Skeletal muscle cell (primary cell): ENCODE results near the gene HSPE1.
"Not testable (repeated sequence)": the region's sequence is repeated elsewhere in the genome, so short reads cannot be mapped to it uniquely, and the experiment has no call there.

Source experiments
- DNase-seq: peaks from one replicate; pipeline ENCODE4 v3.0.0-alpha.2; 2010; ENCODE audit warnings: low read depth
- H3K4me3 ChIP-seq: 2 replicates; pipeline ENCODE4 v1.5.1; 2011; ENCODE audit warnings: low read depth, mild to moderate bottlenecking, control low read depth, low read length, moderate library complexity

HSPE1 gene

GRCh38 chr2:197499594-197500502, at the start of gene HSPE1, which contains the start of gene HSPD1:
TSS of gene HSPE1 (plus strand) at chr2:197500379. CDS start at chr2:197500437, 58 bp downstream.
TSS of gene HSPD1 (minus strand) at chr2:197499840. CDS start at chr2:197498848, 992 bp downstream.
- H3K4me3 ChIP-seq, result peak within 1 kb of the TSS; percentile 96
- DNase-seq, result peak; percentile 98

GRCh38 chr2:197450465-197450864, 49.7 kb upstream of the HSPE1 start:
- DNase-seq, result no peak
- H3K4me3 ChIP-seq, result no peak overlapping the region

GRCh38 chr2:197450935-197451358, 49.2 kb upstream of the HSPE1 start:
- H3K4me3 ChIP-seq, result not testable (repeated sequence)

GRCh38 chr2:197452754-197453122, 47.4 kb upstream of the HSPE1 start:
- H3K4me3 ChIP-seq, result peak overlapping the region; percentile 93
- no peak for DNase-seq

More at GRCh38 chr2:197450935-197451358, 49.2 kb upstream of the HSPE1 start:
- DNase-seq, result not testable (repeated sequence)

GRCh38 chr2:197453123-197453913, 46.9 kb upstream of the HSPE1 start, which contains the start of gene COQ10B:
TSS of gene COQ10B (plus strand) at chr2:197453552. CDS start at chr2:197453561, 9 bp downstream.
- H3K4me3 ChIP-seq, result peak within 1 kb of the TSS; percentile 93
- peak; percentile 100 for DNase-seq

DNA sequence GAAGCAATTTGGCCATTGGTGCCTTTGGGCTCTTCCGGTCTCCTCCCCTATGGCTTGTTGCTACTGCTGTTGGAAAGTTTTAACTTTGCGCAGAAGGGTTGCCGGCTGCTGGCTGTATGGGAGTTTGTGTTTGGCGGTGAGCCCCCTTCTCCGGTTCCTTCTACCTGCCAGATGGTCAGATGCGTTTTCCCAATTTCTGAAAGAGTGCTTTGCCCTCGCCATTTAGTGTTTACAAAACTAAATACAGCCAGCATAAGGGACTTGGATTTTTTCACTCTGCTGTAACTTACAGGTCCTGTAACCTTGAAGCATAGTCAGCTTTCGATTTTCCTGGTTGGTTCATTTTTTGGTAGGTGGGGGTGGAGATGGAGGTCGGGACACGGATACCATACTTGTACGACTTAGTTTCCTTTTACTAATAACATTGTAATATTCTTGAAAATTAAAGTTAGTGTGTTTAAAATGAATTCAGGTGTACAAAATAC, 46.2 kb upstream of the HSPE1 start:
- peak overlapping the region; percentile 93 for H3K4me3 ChIP-seq
- peak; percentile 83 for DNase-seq

- H3K4me3 ChIP-seq, result peak overlapping the region; percentile 93
- no peak for DNase-seq
These were observed 45.3 kb upstream of the HSPE1 start for GRCh38 chr2:197454923-197455322.

- H3K4me3 ChIP-seq, result no peak overlapping the region
- no peak for DNase-seq
These were observed 44.8 kb upstream of the HSPE1 start for GRCh38 chr2:197455428-197455827.

- H3K4me3 ChIP-seq, result no peak overlapping the region
- no peak for DNase-seq
These were observed 39.5 kb upstream of the HSPE1 start for GRCh38 chr2:197460649-197461048.

- H3K4me3 ChIP-seq, result no peak overlapping the region
- no peak for DNase-seq
These were observed 39.1 kb upstream of the HSPE1 start for GRCh38 chr2:197461057-197461456.

DNA sequence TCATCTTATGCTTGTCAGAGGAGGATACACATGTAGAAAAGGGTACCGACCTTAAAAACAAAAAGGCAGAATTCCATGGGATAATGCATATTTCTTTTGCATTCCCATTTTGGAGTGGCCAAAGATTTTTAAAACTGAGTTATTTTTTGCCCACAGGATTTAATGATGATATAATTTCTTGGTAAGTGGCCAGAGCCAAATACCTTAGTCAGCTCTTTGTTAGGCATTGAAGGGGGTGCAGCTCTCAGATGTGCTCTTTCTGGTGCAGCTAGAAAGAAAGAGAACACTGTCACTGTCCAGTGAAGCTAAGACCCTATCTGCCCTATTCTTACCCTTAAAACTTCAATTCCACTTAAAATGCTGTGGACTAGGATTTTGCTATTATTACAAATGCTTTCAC, 36.0 kb upstream of the HSPE1 start:
- no peak for DNase-seq
- H3K4me3 ChIP-seq, result no peak overlapping the region

DNA sequence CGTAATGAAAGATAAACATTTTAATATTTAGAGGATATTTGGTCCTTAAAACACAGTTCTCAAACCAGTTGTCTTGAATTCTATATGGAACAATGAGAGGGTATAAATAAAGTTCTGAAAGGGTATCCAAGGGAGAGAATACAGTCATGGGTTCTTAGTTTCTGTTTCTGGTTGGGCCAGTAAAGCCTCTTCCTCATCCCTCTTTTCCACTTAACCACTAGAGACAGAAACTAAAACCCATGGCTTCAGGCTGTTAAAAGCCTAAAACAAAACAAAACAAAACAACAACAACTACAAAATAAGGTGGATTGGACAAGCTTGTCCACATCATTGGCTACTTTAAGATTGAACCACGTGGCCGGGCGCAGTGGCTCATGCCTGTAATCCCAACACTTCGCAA, 28.0 kb upstream of the HSPE1 start:
- no peak for DNase-seq
- H3K4me3 ChIP-seq, result no peak overlapping the region

- no peak overlapping the region for H3K4me3 ChIP-seq
- DNase-seq, result no peak
These were observed 22.4 kb upstream of the HSPE1 start for GRCh38 chr2:197477797-197478196.

DNA sequence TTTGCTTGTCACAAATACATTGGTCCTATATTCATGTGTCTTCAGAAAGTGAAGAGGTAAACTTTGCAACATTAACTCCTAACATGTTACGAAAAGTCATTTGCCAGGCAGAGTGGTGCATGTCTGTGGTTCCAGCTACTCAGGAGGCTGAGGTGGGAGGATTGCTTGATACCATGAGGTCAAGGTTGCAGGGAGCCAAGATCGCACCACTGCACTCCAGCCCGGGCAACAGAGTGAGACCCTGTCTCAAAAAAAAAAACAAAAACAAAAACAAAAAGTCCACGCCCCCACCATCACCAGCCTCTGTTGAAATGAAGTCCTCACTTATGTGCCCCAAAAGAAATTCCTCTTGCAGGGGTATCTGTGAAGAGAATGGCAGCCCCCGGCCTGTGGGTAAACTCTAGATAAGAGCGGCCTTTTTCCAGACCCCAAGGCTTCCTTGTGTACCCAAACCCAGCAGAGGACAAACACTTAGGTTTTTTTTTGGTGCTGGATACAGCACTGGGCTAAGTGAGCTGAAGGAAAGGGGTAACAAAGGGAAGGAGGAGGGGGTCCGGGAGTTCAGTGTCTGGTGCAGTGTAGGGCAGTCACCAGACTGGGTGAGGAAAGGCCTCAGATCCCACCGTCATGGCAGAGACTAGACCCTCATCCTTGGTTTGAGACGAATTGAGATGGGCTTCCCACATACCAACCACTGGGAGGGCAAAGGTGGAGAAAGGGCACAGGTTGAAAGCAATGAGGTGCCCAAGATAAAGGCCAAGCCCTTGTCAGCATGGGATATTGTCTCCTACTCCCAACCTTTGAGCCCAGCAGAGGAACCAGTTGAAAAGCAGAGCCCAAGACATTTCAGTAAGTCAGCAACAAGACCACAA, 19.8 kb upstream of the HSPE1 start:
- no peak overlapping the region for H3K4me3 ChIP-seq
- DNase-seq, result no peak

DNA sequence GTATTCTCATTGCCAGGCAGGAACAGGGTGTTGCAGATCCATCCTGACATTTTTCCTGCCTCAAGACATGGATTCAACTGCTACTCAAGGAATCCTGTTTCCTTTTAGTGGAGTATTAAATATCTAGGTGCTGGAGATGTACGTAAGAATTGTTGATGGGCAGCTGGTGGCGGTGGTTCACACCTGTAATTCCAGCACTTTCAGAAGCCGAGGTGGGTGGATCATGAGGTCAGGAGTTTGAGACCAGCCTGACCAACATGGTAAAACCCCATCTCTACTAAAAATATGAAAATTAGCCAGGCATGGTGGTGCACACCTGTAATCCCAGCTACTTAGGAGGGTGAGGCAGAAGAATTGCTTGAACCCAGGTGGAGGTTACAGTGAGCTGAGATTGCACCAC, 15.9 kb upstream of the HSPE1 start:
- DNase-seq, result not testable (repeated sequence)

DNA sequence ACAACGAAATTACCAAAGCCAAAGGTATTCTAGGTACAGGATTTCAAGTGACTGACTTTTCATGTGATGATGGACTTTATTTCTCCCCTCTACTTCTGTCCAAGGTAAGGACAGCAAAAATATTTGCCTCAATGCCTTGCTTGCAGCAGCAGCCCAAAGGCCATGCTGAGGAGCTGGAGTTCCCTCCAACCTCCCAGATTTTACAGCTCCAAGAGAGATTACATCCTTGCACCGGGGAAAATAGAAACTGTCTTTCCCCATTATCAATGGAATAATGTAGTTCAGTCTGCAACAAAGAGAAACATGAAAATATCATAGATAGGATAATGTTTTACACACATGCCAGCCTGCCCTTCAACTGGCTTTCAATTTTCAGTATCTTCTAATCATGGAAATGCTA, 14.0 kb upstream of the HSPE1 start:
- DNase-seq, result no peak
- H3K4me3 ChIP-seq, result no peak overlapping the region

More for the DNA sequence above, 15.9 kb upstream of the HSPE1 start:
- H3K4me3 ChIP-seq, result not testable (repeated sequence)

DNA sequence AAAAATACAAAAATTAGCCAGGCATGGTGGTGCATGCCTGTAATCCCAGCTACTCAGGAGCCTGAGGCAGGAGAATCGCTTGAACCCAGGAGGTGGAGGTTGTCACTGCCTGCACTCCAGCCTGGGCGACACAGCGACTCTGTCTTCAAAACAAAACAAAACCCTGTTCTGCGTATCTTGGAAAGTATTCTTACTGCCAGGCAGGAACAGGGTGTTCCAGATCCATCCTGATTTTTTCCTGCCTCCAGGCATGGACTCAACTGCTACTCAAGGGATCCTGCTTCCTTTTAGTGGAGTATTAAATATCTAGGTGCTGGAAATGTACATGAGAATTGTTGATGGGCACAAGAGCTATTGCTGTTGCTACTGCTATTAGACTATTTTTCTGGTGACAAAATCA, 12.8 kb upstream of the HSPE1 start:
- no peak for DNase-seq
- no peak overlapping the region for H3K4me3 ChIP-seq

DNA sequence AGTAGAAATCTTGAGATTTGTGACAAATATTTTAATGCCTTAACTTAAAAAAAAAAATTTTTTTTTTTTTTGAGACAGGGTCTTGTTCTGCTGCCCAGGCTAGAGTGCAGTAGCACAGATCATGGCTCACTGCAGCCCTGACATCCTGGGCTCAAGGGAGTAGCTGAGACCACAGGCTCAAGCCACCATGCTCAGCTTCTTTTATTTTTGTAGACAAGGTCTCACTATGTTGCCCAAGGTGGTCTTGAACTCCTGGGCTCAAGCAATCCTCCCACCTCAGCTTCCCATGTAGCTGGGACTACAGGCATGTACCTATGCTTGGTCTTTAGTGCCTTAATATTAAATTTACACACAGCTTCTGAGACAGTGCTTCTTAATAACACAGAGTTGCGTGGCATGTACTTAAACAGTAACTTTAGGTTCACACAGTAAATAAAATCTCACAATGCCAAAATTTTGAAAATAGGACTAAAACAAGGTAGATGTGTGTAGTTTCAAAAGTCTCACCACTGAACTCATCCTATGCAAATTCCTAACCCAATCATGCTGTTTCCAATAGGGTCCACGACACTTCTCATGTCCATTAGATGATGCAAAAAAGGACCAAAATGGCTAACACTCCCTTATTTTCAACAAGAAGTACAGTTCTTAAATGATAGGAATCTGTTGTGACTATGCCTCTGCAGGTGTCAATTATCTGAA, 4.6 kb upstream of the HSPE1 start:
- H3K4me3 ChIP-seq, result no peak overlapping the region
- DNase-seq, result no peak

- DNase-seq, result no peak
- no peak overlapping the region for H3K4me3 ChIP-seq
These were observed 3.5 kb upstream of the HSPE1 start for GRCh38 chr2:197496695-197497094.
